OCI-LY1 (cell line): ENCODE measurements around the gene RAPGEF1.

Experiments used
- H2AFZ ChIP-seq: fragments of 200-600 bp; sonication (generic), shearing (Covaris generic); 2 replicates; pipeline ENCODE4 v1.6.0; 2014; ENCODE audit warnings: antibody characterized with exemption, mild to moderate bottlenecking, low read length
- H3F3A ChIP-seq: fragments of 200-600 bp; sonication (generic), shearing (Covaris generic); 2 replicates; pipeline ENCODE4 v1.6.0; 2014; ENCODE audit warnings: mild to moderate bottlenecking, antibody characterized with exemption, low read length, moderate library complexity; ENCODE audit not compliant: insufficient read depth
- H3K27ac ChIP-seq: fragments of 200-600 bp; sonication (generic); 2 replicates; pipeline ENCODE4 v1.5.1; 2014; ENCODE audit warnings: low read length, mixed run types, mild to moderate bottlenecking, low read depth; ENCODE audit not compliant: poor library complexity, severe bottlenecking
- H3K27me3 ChIP-seq: fragments of 200-600 bp; sonication (generic); 2 replicates; pipeline ENCODE4 v1.6.0; 2014; ENCODE audit warnings: antibody characterized with exemption, mild to moderate bottlenecking, low read length, moderate library complexity; ENCODE audit not compliant: insufficient read depth
- H3K36me3 ChIP-seq: fragments of 200-600 bp; sonication (generic); 2 replicates; pipeline ENCODE4 v1.6.1; 2014; ENCODE audit warnings: mild to moderate bottlenecking, antibody characterized with exemption, low read length, moderate library complexity, mixed read lengths; ENCODE audit not compliant: insufficient read depth
- H3K4me1 ChIP-seq: fragments of 200-600 bp; sonication (generic); 2 replicates; pipeline ENCODE4 v1.5.1; 2014; ENCODE audit warnings: mild to moderate bottlenecking, low read length, moderate library complexity; ENCODE audit not compliant: insufficient read depth, severe bottlenecking
- H3K4me2 ChIP-seq: fragments of 200-600 bp; sonication (generic), shearing (Covaris generic); 2 replicates; pipeline ENCODE4 v1.6.1; 2014; ENCODE audit warnings: low read length
- H3K4me3 ChIP-seq: fragments of 200-600 bp; sonication (generic); 2 replicates; pipeline ENCODE4 v1.5.1; 2014; ENCODE audit warnings: low read length, low read depth, mild to moderate bottlenecking, mixed read lengths; ENCODE audit not compliant: poor library complexity, severe bottlenecking
- H3K79me2 ChIP-seq: fragments of 200-600 bp; shearing (Covaris generic); 2 replicates; pipeline ENCODE4 v1.6.1; 2016; ENCODE audit warnings: mixed run types, low read length, mixed read lengths; ENCODE audit not compliant: insufficient read depth
- H3K9ac ChIP-seq: fragments of 200-600 bp; sonication (generic), shearing (Covaris generic); 2 replicates; pipeline ENCODE4 v1.6.1; 2014; ENCODE audit warnings: mild to moderate bottlenecking, low read length, mixed read lengths
- H3K9me2 ChIP-seq: fragments of 200-600 bp; sonication (generic), shearing (Covaris generic); 2 replicates; pipeline ENCODE4 v1.6.1; 2014; ENCODE audit warnings: low read depth, mild to moderate bottlenecking, low read length, mixed read lengths
- H3K9me3 ChIP-seq: fragments of 200-600 bp; shearing (Covaris generic); 2 replicates; pipeline ENCODE4 v1.6.1; 2014; ENCODE audit warnings: low read length, mixed read lengths
- H4K20me1 ChIP-seq: fragments of 200-600 bp; sonication (generic), shearing (Covaris generic); 2 replicates; pipeline ENCODE4 v1.6.0; 2016; ENCODE audit warnings: mild to moderate bottlenecking, low read length; ENCODE audit not compliant: insufficient read depth
- CTCF ChIP-seq: fragments of 200-600 bp; sonication (generic), shearing (Covaris generic); IDR thresholded peaks from 2 replicates; pipeline ENCODE4 v1.5.1; 2017; ENCODE audit warnings: mild to moderate bottlenecking, antibody characterized with exemption, low read length, moderate library complexity, mixed read lengths
- EZH2 ChIP-seq: fragments of 200-600 bp; sonication (generic), shearing (Covaris generic); IDR thresholded peaks from 2 replicates; pipeline ENCODE4 v1.8.0; 2017; ENCODE audit warnings: borderline replicate concordance, mixed run types, mild to moderate bottlenecking, antibody characterized with exemption, low read length, moderate library complexity, mixed read lengths

RAPGEF1 gene

GRCh38 chr9:131629825-131630204 lies 110.1 kb downstream of the RAPGEF1 start:
- Histone ChIP-seq H3K9me2 (no peaks in the 10 kb centered on the region), H2AFZ (no peak overlapping the region), H3K4me1 (peaks cover 19% of the 10 kb centered on the region), H3K27ac (no peak overlapping the region), H4K20me1 (no peaks in the 10 kb centered on the region), H3K9ac (no peak overlapping the region), H3K4me3 (no peak overlapping the region), H3K9me3 (no peaks in the 10 kb centered on the region), H3K27me3 (no peaks in the 10 kb centered on the region), H3K79me2 (no peaks in the 10 kb centered on the region), H3K36me3 (peaks cover 93% of the 10 kb centered on the region), H3K4me2 (no peak overlapping the region), H3F3A (peaks cover 3% of the 10 kb centered on the region; the same call in 1 of the 2 replicates)
- TF ChIP-seq CTCF = no peak
- TF ChIP-seq EZH2 = no peak

- Histone ChIP-seq H3K4me2 (no peak overlapping the region), H3K79me2 (no peaks in the 10 kb centered on the region), H3K27me3 (no peaks in the 10 kb centered on the region), H3F3A (peaks cover 3% of the 10 kb centered on the region; the same call in 1 of the 2 replicates), H2AFZ (no peak overlapping the region), H3K9me2 (no peaks in the 10 kb centered on the region), H3K36me3 (peaks cover 94% of the 10 kb centered on the region), H3K27ac (no peak overlapping the region), H3K4me3 (no peak overlapping the region), H4K20me1 (no peaks in the 10 kb centered on the region), H3K4me1 (peaks cover 19% of the 10 kb centered on the region), H3K9me3 (no peaks in the 10 kb centered on the region), H3K9ac (no peak overlapping the region)
- TF ChIP-seq EZH2 = no peak
- TF ChIP-seq CTCF = no peak
Observed at GRCh38 chr9:131629226-131629500, 110.7 kb downstream of the RAPGEF1 start.

GRCh38 chr9:131628459-131629225 lies 111.2 kb downstream of the RAPGEF1 start:
- Histone ChIP-seq H3K9me3 (no peaks in the 10 kb centered on the region), H2AFZ (no peak overlapping the region), H3F3A (peaks cover 3% of the 10 kb centered on the region; the same call in 1 of the 2 replicates), H4K20me1 (no peaks in the 10 kb centered on the region), H3K27ac (no peak overlapping the region), H3K27me3 (no peaks in the 10 kb centered on the region), H3K9ac (no peak overlapping the region), H3K9me2 (no peaks in the 10 kb centered on the region), H3K36me3 (peaks cover 94% of the 10 kb centered on the region), H3K4me1 (peaks cover 19% of the 10 kb centered on the region), H3K4me2 (no peak overlapping the region), H3K4me3 (no peak overlapping the region), H3K79me2 (no peaks in the 10 kb centered on the region)
- TF ChIP-seq EZH2 (no peak), CTCF (no peak)
